Right lobe of liver (tissue), 6 donors: ENCODE measurements around the gene RNF26. TPM values are rescaled to one million over a fixed set of nuclear protein-coding genes. Genes with fewer than 3 reads are reported as not detected.

Experiments used
- ATAC-seq, 4 donors: fragments of 200-7000 bp; cut with Tn5 transposase; one replicate each; pipeline ENCODE4 v1.9.1; 2020; ENCODE audit warnings: mild to moderate bottlenecking in 4 of 4, moderate library complexity in 4 of 4
- DNase-seq, 3 donors: peaks; one replicate each; pipeline ENCODE4 v3.0.0-alpha.2; 2020
- H3K27ac ChIP-seq, 3 donors: fragments of 200-600 bp; one replicate each; pipeline ENCODE4 v1.8.0; 2022
- H3K27me3 ChIP-seq, 2 donors: fragments of 200-600 bp; one replicate each; pipeline ENCODE4 v1.8.0; 2022
- H3K36me3 ChIP-seq, 4 donors: fragments of 200-600 bp; sonication (generic) in 1 of 4; one replicate each; pipeline versions ENCODE4 v1.5.1 to v1.8.0; 2017 to 2022; ENCODE audit warnings: control low read depth in 1 of 4
- H3K4me1 ChIP-seq, 4 donors: fragments of 200-600 bp; sonication (generic) in 1 of 4; one replicate each; pipeline versions ENCODE4 v1.5.1 to v1.8.0; 2017 to 2022; ENCODE audit warnings: control low read depth in 1 of 4
- H3K4me3 ChIP-seq, 3 donors: fragments of 200-600 bp; one replicate each; pipeline ENCODE4 v1.8.0; 2022
- H3K9me3 ChIP-seq, 4 donors: fragments of 200-600 bp; sonication (generic) in 1 of 4; one replicate each; pipeline versions ENCODE4 v1.5.1 to v1.8.0; 2017 to 2022; ENCODE audit warnings: control low read depth in 1 of 4
- CTCF ChIP-seq, 4 donors: fragments of 200-600 bp in 3 of 4; fragments of 450-650 bp in 1 of 4; IDR thresholded peaks; one replicate each; pipeline versions ENCODE4 v1.5.1 to v1.8.0; 2016 to 2022; ENCODE audit warnings: antibody characterized with exemption in 4 of 4, mild to moderate bottlenecking in 2 of 4
- POLR2A ChIP-seq: fragments of 450-650 bp; IDR thresholded peaks from one replicate; pipeline ENCODE4 v1.6.1; 2017; ENCODE audit warnings: antibody characterized with exemption, mild to moderate bottlenecking
- WGBS: methylation state at CpG from one replicate; pipeline ENCODE4 v1.1.6; 2018; ENCODE audit warnings: low coverage, low lambda C conversion rate; ENCODE audit not compliant: insufficient coverage; ENCODE audit errors: missing lambda C conversion rate; 5-methylcytosine and 5-hydroxymethylcytosine counted together
- intact Hi-C, 2 donors: fragments of 100-400 bp; cut with DNase I; formaldehyde crosslinking; loops; one replicate each; pipeline versions ENCODE4 v1.11.2 to v1.14.1; 2022
- total RNA-seq, 6 experiments: library from RNA; depleted of rRNA in 2 of 6; stranded (reverse); fragments of >200 nt in 2 of 6; fragmentation: NEBNext Ultra II Directional in 3 of 6; extraction: Animal tissue kit (Norgen Biotek cat#: 25700) in 3 of 6; gene quantifications; one replicate each; pipeline versions ENCODE4 v1.1.0 to v1.2.4, GENCODE V29; 2016 to 2023
- donor health status: DM: no; HTN: yes; CAD: no.
- donor health status: DM: no; HTN: no; CAD: no.
- donor health status: DM: no; HTN: no; CAD: no.
- donor health status: DM: no; HTN: yes; CAD: no.
- donor health status: DM: no; HTN: yes; CAD: no.

The RNF26 gene
- total RNA-seq, 6 experiments from 2014 or later: 12.9 to 18.1 (median 15.1) TPM

- Histone ChIP-seq H3K4me1 (no peaks in the 10 kb centered on the region), H3K4me3 (no peak overlapping the region), H3K27ac (no peak overlapping the region), H3K27me3 (no peaks in the 10 kb centered on the region), H3K36me3 (no peaks in the 10 kb centered on the region), H3K9me3 (no peaks in the 10 kb centered on the region)
- DNase-seq (no peak), ATAC-seq (no peak)
- intact Hi-C loops: no loop called here
- no peak for TF ChIP-seq POLR2A
- TF ChIP-seq CTCF (IDR thresholded peaks at IDR 0.05): no peak
- WGBS: 93% methylated on average over 19 of the region's 20 CpGs
These were observed 23.7 kb upstream of the RNF26 start for GRCh38 chr11:119310682-119311052.

DNA sequence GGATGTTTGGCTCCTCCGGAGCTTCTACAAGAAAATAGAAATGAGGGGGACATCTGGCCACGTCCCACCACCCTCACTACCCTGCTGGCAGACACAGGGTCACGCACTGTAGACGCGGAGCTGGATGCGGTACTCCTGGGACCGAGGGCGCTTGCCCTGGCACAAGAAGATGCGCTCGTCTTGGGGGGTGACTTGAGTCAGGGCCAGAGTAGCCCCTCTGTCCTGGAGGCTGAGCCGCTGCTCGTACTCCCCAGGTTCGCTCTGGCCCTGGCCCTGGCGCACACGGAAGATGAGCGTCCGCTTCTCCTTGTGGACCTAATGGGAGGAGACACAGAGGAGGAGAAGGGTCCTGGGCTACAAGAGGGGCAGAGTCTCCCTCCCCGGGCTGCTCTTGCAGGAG lies 19.6 kb upstream of the RNF26 start:
- intact Hi-C loops: no loop called here
- WGBS: no CpG with 5 or more reads among the region's 18 CpGs
- ATAC-seq: no peak
- no peak for TF ChIP-seq CTCF (IDR thresholded peaks at IDR 0.05)
- no peak for TF ChIP-seq POLR2A
- Histone ChIP-seq H3K36me3 (no peaks in the 10 kb centered on the region), H3K27me3 (peaks cover 0 to 4% of the 10 kb centered on the region in 2 donors), H3K27ac (no peak overlapping the region), H3K4me3 (no peak overlapping the region), H3K4me1 (peaks cover 0 to 16% (median 0%) of the 10 kb centered on the region in 4 donors), H3K9me3 (no peaks in the 10 kb centered on the region)
- peak in 1 of 3 donors; percentile 45 for DNase-seq

DNA sequence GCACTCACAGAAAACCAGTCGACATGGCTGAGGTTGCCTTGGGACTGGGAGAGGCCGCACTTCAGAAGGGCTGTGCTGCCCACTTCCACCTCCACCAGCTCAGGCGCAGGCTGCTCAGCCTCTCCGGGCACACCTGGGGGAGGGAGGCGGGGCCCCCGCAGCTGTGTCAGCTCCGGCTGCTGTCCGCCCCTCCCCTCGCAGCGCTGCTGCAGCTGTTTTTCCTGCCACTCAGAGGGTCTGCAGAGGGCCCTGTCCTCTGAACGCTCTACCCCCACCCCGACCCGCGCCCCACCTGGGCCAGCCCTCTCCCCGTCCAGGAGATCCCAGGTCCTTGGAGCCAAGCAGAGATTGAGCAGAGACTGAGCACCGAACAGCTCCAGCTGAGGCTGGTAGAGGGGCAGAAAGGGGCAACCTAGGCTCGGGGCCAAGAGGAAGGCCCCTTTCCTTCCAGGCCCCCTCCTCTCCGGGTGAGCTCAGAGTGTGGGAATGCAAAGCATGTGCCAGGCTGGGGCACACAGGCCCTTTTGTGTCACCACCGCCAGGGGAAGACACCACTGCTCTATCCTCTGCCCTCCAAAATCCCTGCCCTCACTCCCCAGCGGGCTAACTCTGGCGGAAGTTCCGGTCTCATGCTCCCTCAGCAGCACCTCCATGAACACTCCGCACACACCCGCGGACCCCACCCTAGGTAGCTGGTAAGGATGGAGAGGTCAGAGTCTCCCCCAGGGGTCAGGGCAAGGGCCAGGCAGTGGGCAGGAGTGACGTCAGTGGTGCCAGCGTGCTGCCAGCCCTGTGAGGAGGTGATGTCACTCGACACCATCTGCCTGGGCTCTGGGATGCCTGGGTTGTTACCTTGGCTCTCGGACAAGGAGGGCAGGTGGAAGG lies 19.0 kb upstream of the RNF26 start:
- 0% methylated on average over 4 of the region's 29 CpGs for WGBS
- ATAC-seq: peak in 2 of 4 donors; percentile 24 to 34
- intact Hi-C loops: no loop called here
- peak overlapping the region in 1 of 3 donors; percentile 63 for H3K27ac ChIP-seq
- peaks cover 0 to 16% (median 0%) of the 10 kb centered on the region in 4 donors for H3K4me1 ChIP-seq
- H3K4me3 ChIP-seq: peak overlapping the region; percentile 32 to 42 (median 35)
- H3K27me3 ChIP-seq: peaks cover 0 to 4% of the 10 kb centered on the region in 2 donors
- H3K36me3 ChIP-seq: no peaks in the 10 kb centered on the region
- H3K9me3 ChIP-seq: no peaks in the 10 kb centered on the region
- DNase-seq: peak in 2 of 3 donors; percentile 39 to 56
- TF ChIP-seq CTCF (IDR thresholded peaks at IDR 0.05): no peak
- TF ChIP-seq POLR2A: no peak

- peaks cover 0 to 4% of the 10 kb centered on the region in 2 donors for H3K27me3 ChIP-seq
- DNase-seq: peak in 2 of 3 donors; percentile 36 to 62
- peaks cover 0 to 21% (median 1%) of the 10 kb centered on the region in 4 donors for H3K4me1 ChIP-seq
- no peaks in the 10 kb centered on the region for H3K36me3 ChIP-seq
- intact Hi-C loops: no loop called here
- peak overlapping the region; percentile 32 to 42 (median 35) for H3K4me3 ChIP-seq
- no peaks in the 10 kb centered on the region for H3K9me3 ChIP-seq
- no peak for TF ChIP-seq POLR2A
- no peak for TF ChIP-seq CTCF (IDR thresholded peaks at IDR 0.05)
- ATAC-seq: no peak
- H3K27ac ChIP-seq: peak overlapping the region; percentile 15 to 63 (median 43)
- WGBS: 7% methylated on average over 6 of the region's 46 CpGs
These were observed 18.2 kb upstream of the RNF26 start for GRCh38 chr11:119316016-119316728.
